B cell (primary cell): Measurements from ENCODE around the gene COLEC12. TPM values are rescaled to one million over a fixed set of nuclear protein-coding genes. Genes with fewer than 3 reads are reported as not detected.

ENCODE experiments used
- ATAC-seq: fragments of 200-7000 bp; cut with Tn5 transposase; one replicate; pipeline ENCODE4 v1.10.0; 2021; ENCODE audit warnings: low read depth, mild to moderate bottlenecking, moderate number of reproducible peaks, moderate library complexity
- CTCF ChIA-PET: fragments of 350-600 bp; sonication (Branson Sonifier 250); formaldehyde crosslinking; loops from one replicate; lab custom pipeline; 2021; ENCODE audit warnings: antibody characterized with exemption, inconsistent platforms; lab: Charles Lee
- POLR2A ChIA-PET: fragments of 350-600 bp; sonication (Branson Sonifier 250); formaldehyde crosslinking; loops from one replicate; lab custom pipeline; 2021; ENCODE audit warnings: antibody characterized with exemption; lab: Charles Lee
- DNase-seq: peaks from one replicate; pipeline ENCODE4 v3.0.0; 2013
- H2AFZ ChIP-seq: 2 replicates; pipeline ENCODE4 v1.6.1; 2012; ENCODE audit warnings: mild to moderate bottlenecking, low read depth, low read length; ENCODE audit not compliant: insufficient read depth, poor library complexity, severe bottlenecking
- H3K27ac ChIP-seq, 2 donors: 1 replicate in 1 of 2; 2 replicates in 1 of 2; pipeline ENCODE4 v1.5.1; 2012 to 2013; ENCODE audit warnings: low read length in 2 of 2, mild to moderate bottlenecking in 2 of 2, moderate library complexity in 1 of 2
- H3K27me3 ChIP-seq, 4 experiments: fragments of 200-600 bp in 1 of 4; sonication (generic) in 1 of 4; replicated peaks in 1 of 4; 1 replicate in 2 of 4; 2 replicates in 2 of 4; pipeline versions ENCODE4 v1.6.1 to v1.7.0; 2013 to 2016; ENCODE audit warnings: low read length in 3 of 4, mild to moderate bottlenecking in 2 of 4, mixed read lengths in 1 of 4, moderate library complexity in 1 of 4; ENCODE audit not compliant: insufficient read depth in 4 of 4, control insufficient read depth in 3 of 4; ENCODE audit errors: control extremely low read depth in 1 of 4
- H3K36me3 ChIP-seq, 2 experiments: replicated peaks in 1 of 2; 1 replicate in 1 of 2; 2 replicates in 1 of 2; pipeline versions ENCODE4 v1.6.1 to v1.7.1; 2013; ENCODE audit warnings: low read length in 1 of 2; ENCODE audit not compliant: insufficient read depth in 2 of 2, control insufficient read depth in 1 of 2; ENCODE audit errors: control extremely low read depth in 1 of 2, extremely low read depth in 1 of 2
- H3K4me1 ChIP-seq, 2 donors: fragments of 200-600 bp in 1 of 2; sonication (generic) in 1 of 2; 1 replicate in 1 of 2; 2 replicates in 1 of 2; pipeline versions ENCODE4 v1.5.1 to v1.6.1; 2013 to 2017; ENCODE audit warnings: low read length in 2 of 2; ENCODE audit not compliant: control insufficient read depth in 2 of 2, insufficient read depth in 2 of 2
- H3K4me2 ChIP-seq: replicated peaks from 2 replicates; pipeline ENCODE3; 2012; ENCODE audit warnings: mild to moderate bottlenecking, low read depth, low read length; ENCODE audit not compliant: poor library complexity, severe bottlenecking
- H3K4me3 ChIP-seq, 5 experiments: fragments of 200-600 bp in 1 of 5; sonication (generic) in 1 of 5; 1 replicate in 3 of 5; 2 replicates in 2 of 5; pipeline versions ENCODE4 v1.5.1 to v1.7.0; 2011 to 2016; ENCODE audit warnings: low read length in 4 of 5, mild to moderate bottlenecking in 4 of 5, low read depth in 2 of 5, control low read depth in 1 of 5, moderate library complexity in 1 of 5; ENCODE audit not compliant: insufficient read depth in 1 of 5; ENCODE audit errors: control extremely low read depth in 1 of 5, extremely low read depth in 1 of 5
- H3K79me2 ChIP-seq: fragments of 200-600 bp; sonication (generic); one replicate; pipeline ENCODE4 v1.6.0; 2016; ENCODE audit warnings: low read length; ENCODE audit not compliant: control insufficient read depth, insufficient read depth
- H3K9ac ChIP-seq: fragments of 200-600 bp; sonication (generic); 2 replicates; pipeline ENCODE4 v1.6.1; 2017; ENCODE audit warnings: mild to moderate bottlenecking, low read length, moderate library complexity
- H3K9me3 ChIP-seq, 3 donors: one replicate each; pipeline versions ENCODE4 v1.6.1 to v1.7.1; 2013; ENCODE audit warnings: low read length in 2 of 3; ENCODE audit not compliant: control insufficient read depth in 2 of 3, insufficient read depth in 1 of 3; ENCODE audit errors: control extremely low read depth in 1 of 3
- H4K20me1 ChIP-seq: 2 replicates; pipeline ENCODE4 v1.6.0; 2012; ENCODE audit warnings: mild to moderate bottlenecking, low read length; ENCODE audit not compliant: insufficient read depth, control insufficient read depth, poor library complexity, severe bottlenecking
- H3K27ac Mint-ChIP-seq: one replicate; pipeline ENCODE4 v1.8.0; 2021; ENCODE audit warnings: mixed read lengths
- H3K27me3 Mint-ChIP-seq: one replicate; pipeline ENCODE4 v1.8.0; 2021; ENCODE audit warnings: mixed read lengths
- H3K4me1 Mint-ChIP-seq: one replicate; pipeline ENCODE4 v1.8.0; 2021; ENCODE audit warnings: mixed read lengths
- H3K4me3 Mint-ChIP-seq: one replicate; pipeline ENCODE4 v1.8.0; 2021; ENCODE audit warnings: mixed read lengths
- H3K9me3 Mint-ChIP-seq: one replicate; pipeline ENCODE4 v1.8.0; 2022; ENCODE audit warnings: mixed read lengths; ENCODE audit not compliant: insufficient read depth
- CTCF ChIP-seq: fragments of 200-600 bp; IDR thresholded peaks from one replicate; pipeline ENCODE4 v1.8.0; 2022; ENCODE audit warnings: antibody characterized with exemption, mild to moderate bottlenecking
- EZH2 ChIP-seq: IDR thresholded peaks from 2 replicates; pipeline ENCODE4 v1.6.1; 2012; ENCODE audit warnings: borderline replicate concordance, low read depth, mild to moderate bottlenecking, moderate library complexity, low read length; ENCODE audit not compliant: insufficient read depth, poor library complexity, severe bottlenecking
- WGBS: methylation state at CpG from one replicate; pipeline ENCODE4 v1.1.5; 2013; ENCODE audit warnings: missing lambda C conversion rate; ENCODE audit not compliant: insufficient coverage; 5-methylcytosine and 5-hydroxymethylcytosine counted together
- intact Hi-C: fragments of 100-400 bp; cut with micrococcal nuclease; formaldehyde crosslinking; loops from one replicate; pipeline ENCODE4 v1.10.0; 2022
- polyA plus RNA-seq: library from polyadenylated mRNA; depleted of rRNA; stranded (reverse); fragments of >200 nt; gene quantifications from 2 replicates; pipeline ENCODE4 v1.2.3, GENCODE V29; 2012
- total RNA-seq, 2 donors: library from RNA; stranded (reverse); fragments of 120-200 nt in 1 of 2; gene quantifications; 1 replicate in 1 of 2; 2 replicates in 1 of 2; pipeline versions ENCODE4 v1.2.3 to v1.2.4, GENCODE V29; 2013 to 2022

Gene COLEC12
- total and polyA plus RNA-seq, 2 donors (not counting 1 experiment from before 2014, with no cell fraction given) = not detected

- H2AFZ ChIP-seq = no peak overlapping the region
- H3K9ac ChIP-seq = no peak overlapping the region
- H3K27ac Mint-ChIP-seq = no peak overlapping the region
- ChIA-PET CTCF (no interaction called here), POLR2A (no interaction called here)
- H3K79me2 ChIP-seq = no peaks in the 10 kb centered on the region
- H4K20me1 ChIP-seq = no peaks in the 10 kb centered on the region
- no peaks in the 10 kb centered on the region for H3K4me1 Mint-ChIP-seq
- H3K36me3 ChIP-seq = no peaks in the 10 kb centered on the region
- H3K27me3 Mint-ChIP-seq = peaks cover 30% of the 10 kb centered on the region
- TF ChIP-seq CTCF (no peak), EZH2 (no peak)
- no peaks in the 10 kb centered on the region for H3K27me3 ChIP-seq
- ATAC-seq = no peak
- H3K4me3 ChIP-seq = no peak overlapping the region
- DNase-seq = no peak
- intact Hi-C loops = no loop called here
- H3K4me2 ChIP-seq = no peak overlapping the region
- no peaks in the 10 kb centered on the region for H3K9me3 ChIP-seq
- H3K27ac ChIP-seq = no peak overlapping the region
- WGBS = 82% methylated on average over 5 of the region's 7 CpGs
- H3K4me1 ChIP-seq = no peaks in the 10 kb centered on the region
- no peaks in the 10 kb centered on the region for H3K9me3 Mint-ChIP-seq
- H3K4me3 Mint-ChIP-seq = no peak overlapping the region
These were observed 193.8 kb downstream of the COLEC12 start for GRCh38 chr18:306608-307255.

- TF ChIP-seq EZH2 (no peak), CTCF (no peak)
- no peaks in the 10 kb centered on the region for H3K27me3 ChIP-seq
- Mint-ChIP-seq H3K4me3 (no peak overlapping the region), H3K9me3 (no peaks in the 10 kb centered on the region), H3K27me3 (peaks cover 26% of the 10 kb centered on the region), H3K27ac (no peak overlapping the region), H3K4me1 (no peaks in the 10 kb centered on the region)
- no peaks in the 10 kb centered on the region for H3K79me2 ChIP-seq
- WGBS = 87% methylated on average over 6 of the region's 6 CpGs
- ATAC-seq (no peak), DNase-seq (no peak)
- H3K4me2 ChIP-seq = no peak overlapping the region
- no peaks in the 10 kb centered on the region for H3K9me3 ChIP-seq
- intact Hi-C loops = no loop called here
- H4K20me1 ChIP-seq = no peaks in the 10 kb centered on the region
- H3K4me3 ChIP-seq = no peak overlapping the region
- H3K36me3 ChIP-seq = no peaks in the 10 kb centered on the region
- H2AFZ ChIP-seq = no peak overlapping the region
- no peak overlapping the region for H3K27ac ChIP-seq
- ChIA-PET POLR2A (no interaction called here), CTCF (no interaction called here)
- no peaks in the 10 kb centered on the region for H3K4me1 ChIP-seq
- no peak overlapping the region for H3K9ac ChIP-seq
These were observed 195.4 kb downstream of the COLEC12 start for GRCh38 chr18:305003-305501.
